Measurements from ENCODE around the gene RABIF. TPM values are rescaled to one million over a fixed set of nuclear protein-coding genes. Genes with fewer than 3 reads are reported as not detected.

RABIF gene
- polyA plus RNA-seq, 3 donors, result 7.8 to 24.6 (median 22.8) TPM

- Histone ChIP-seq H3K36me3 (replicated peaks in 1 of 2; ENCODE audit: control insufficient read depth in 1 of 2, insufficient read depth in 2 of 2, low read length in 2 of 2) (no peaks in the 10 kb centered on the region), H3K4me3 (replicated peaks in 1 of 3; ENCODE audit: low read depth in 2 of 3, low read length in 3 of 3) (no peak overlapping the region), H3K4me1 (ENCODE audit: control insufficient read depth in 1 of 2, insufficient read depth in 2 of 2, low read length in 2 of 2) (no peaks in the 10 kb centered on the region), H3K79me2 (ENCODE audit: insufficient read depth, low read length) (no peaks in the 10 kb centered on the region), H4K20me1 (ENCODE audit: insufficient read depth, low read length) (no peaks in the 10 kb centered on the region), H3K9ac (ENCODE audit: insufficient read depth, low read length, poor library complexity, severe bottlenecking) (no peak overlapping the region), H2AFZ (ENCODE audit: insufficient read depth, low read depth, low read length, poor library complexity, severe bottlenecking) (no peak overlapping the region), H3K27me3 (ENCODE audit: control insufficient read depth in 2 of 2, insufficient read depth in 2 of 2, low read length in 2 of 2) (no peaks in the 10 kb centered on the region), H3K27ac (ENCODE audit: low read depth in 1 of 2, low read length in 2 of 2) (no peak overlapping the region), H3K4me2 (replicated peaks; ENCODE audit: extremely low read depth, low read length, poor library complexity, severe bottlenecking) (no peak overlapping the region), H3K9me3 (replicated peaks in 1 of 2; ENCODE audit: control insufficient read depth in 1 of 2, insufficient read depth in 1 of 2, low read length in 2 of 2) (no peaks in the 10 kb centered on the region)
- intact Hi-C loops (cut with micrococcal nuclease), result no loop called here
- WGBS (ENCODE audit: insufficient coverage), result 89% methylated on average over 1 of the region's 4 CpGs
- Mint-ChIP-seq H3K4me1 (no peaks in the 10 kb centered on the region), H3K27ac (no peak overlapping the region), H3K27me3 (ENCODE audit: low read depth in 3 of 3) (peaks cover 0 to 2% (median 2%) of the 10 kb centered on the region in 3 donors), H3K36me3 (peaks cover 4 to 7% of the 10 kb centered on the region in 2 donors), H3K9me3 (peaks cover 0 to 2% (median 0%) of the 10 kb centered on the region in 7 donors), H3K4me3 (no peak overlapping the region)
- no peak for TF ChIP-seq CTCF (IDR thresholded peaks at IDR 0.05)
- no peak for DNase-seq
These were observed 17.6 kb downstream of the RABIF start for GRCh38 chr1:202871367-202871766.

GRCh38 chr1:202862679-202863560 is 26.0 kb downstream of the RABIF start:
- peak overlapping the region in 1 of 2 donors; percentile 15 for H3K4me3 Mint-ChIP-seq
- peaks cover 0 to 12% of the 10 kb centered on the region in 2 donors for H3K27me3 ChIP-seq (ENCODE audit: control insufficient read depth in 2 of 2, insufficient read depth in 2 of 2, low read length in 2 of 2)
- no peak overlapping the region for H3K4me3 ChIP-seq (replicated peaks in 1 of 3; ENCODE audit: low read depth in 2 of 3, low read length in 3 of 3)
- H3K9me3 ChIP-seq (replicated peaks in 1 of 2; ENCODE audit: control insufficient read depth in 1 of 2, insufficient read depth in 1 of 2, low read length in 2 of 2), result no peaks in the 10 kb centered on the region
- H3K9me3 Mint-ChIP-seq, result peaks cover 0 to 2% (median 0%) of the 10 kb centered on the region in 7 donors
- intact Hi-C loops (cut with micrococcal nuclease), result loop anchor here in 1 of 2 donors (10.0 kb wide), 2 partner anchors 48 to 108 kb away; partner anchors contain the start of gene PCAT6
- H3K27ac ChIP-seq (ENCODE audit: low read depth in 1 of 2, low read length in 2 of 2), result no peak overlapping the region
- peaks cover 28 to 31% of the 10 kb centered on the region in 2 donors for H3K4me1 ChIP-seq (ENCODE audit: control insufficient read depth in 1 of 2, insufficient read depth in 2 of 2, low read length in 2 of 2)
- no peak overlapping the region for H3K9ac ChIP-seq (ENCODE audit: insufficient read depth, low read length, poor library complexity, severe bottlenecking)
- H3K36me3 Mint-ChIP-seq, result peaks cover 0 to 3% of the 10 kb centered on the region in 2 donors
- peaks cover 39% of the 10 kb centered on the region for H3K4me1 Mint-ChIP-seq
- no peak overlapping the region for H3K4me2 ChIP-seq (replicated peaks; ENCODE audit: extremely low read depth, low read length, poor library complexity, severe bottlenecking)
- H3K36me3 ChIP-seq (replicated peaks in 1 of 2; ENCODE audit: control insufficient read depth in 1 of 2, insufficient read depth in 2 of 2, low read length in 2 of 2), result no peaks in the 10 kb centered on the region
- H3K27ac Mint-ChIP-seq, result no peak overlapping the region
- 88% methylated on average over 1 of the region's 5 CpGs for WGBS (ENCODE audit: insufficient coverage)
- no peak for TF ChIP-seq CTCF (IDR thresholded peaks at IDR 0.05)
- DNase-seq, result no peak
- H2AFZ ChIP-seq (ENCODE audit: insufficient read depth, low read depth, low read length, poor library complexity, severe bottlenecking), result no peak overlapping the region
- peaks cover 12 to 17% (median 16%) of the 10 kb centered on the region in 3 donors for H3K27me3 Mint-ChIP-seq (ENCODE audit: low read depth in 3 of 3)
- H4K20me1 ChIP-seq (ENCODE audit: insufficient read depth, low read length), result no peaks in the 10 kb centered on the region
- H3K79me2 ChIP-seq (ENCODE audit: insufficient read depth, low read length), result peaks cover 15% of the 10 kb centered on the region
